B cell (primary cell): ENCODE results near the gene DMAC2. TPM values are rescaled to one million over a fixed set of nuclear protein-coding genes. Genes with fewer than 3 reads are reported as not detected.

Source experiments
- ATAC-seq: fragments of 200-7000 bp; cut with Tn5 transposase; one replicate; pipeline ENCODE4 v1.10.0; 2021; ENCODE audit warnings: low read depth, mild to moderate bottlenecking, moderate number of reproducible peaks, moderate library complexity
- CTCF ChIA-PET: fragments of 350-600 bp; sonication (Branson Sonifier 250); formaldehyde crosslinking; loops from one replicate; lab custom pipeline; 2021; ENCODE audit warnings: antibody characterized with exemption, inconsistent platforms; lab: Charles Lee
- POLR2A ChIA-PET: fragments of 350-600 bp; sonication (Branson Sonifier 250); formaldehyde crosslinking; loops from one replicate; lab custom pipeline; 2021; ENCODE audit warnings: antibody characterized with exemption; lab: Charles Lee
- DNase-seq: peaks from one replicate; pipeline ENCODE4 v3.0.0; 2013
- H2AFZ ChIP-seq: 2 replicates; pipeline ENCODE4 v1.6.1; 2012; ENCODE audit warnings: mild to moderate bottlenecking, low read depth, low read length; ENCODE audit not compliant: insufficient read depth, poor library complexity, severe bottlenecking
- H3K27ac ChIP-seq, 2 donors: 1 replicate in 1 of 2; 2 replicates in 1 of 2; pipeline ENCODE4 v1.5.1; 2012 to 2013; ENCODE audit warnings: low read length in 2 of 2, mild to moderate bottlenecking in 2 of 2, moderate library complexity in 1 of 2
- H3K27me3 ChIP-seq, 4 experiments: fragments of 200-600 bp in 1 of 4; sonication (generic) in 1 of 4; replicated peaks in 1 of 4; 1 replicate in 2 of 4; 2 replicates in 2 of 4; pipeline versions ENCODE4 v1.6.1 to v1.7.0; 2013 to 2016; ENCODE audit warnings: low read length in 3 of 4, mild to moderate bottlenecking in 2 of 4, mixed read lengths in 1 of 4, moderate library complexity in 1 of 4; ENCODE audit not compliant: insufficient read depth in 4 of 4, control insufficient read depth in 3 of 4; ENCODE audit errors: control extremely low read depth in 1 of 4
- H3K36me3 ChIP-seq, 2 experiments: replicated peaks in 1 of 2; 1 replicate in 1 of 2; 2 replicates in 1 of 2; pipeline versions ENCODE4 v1.6.1 to v1.7.1; 2013; ENCODE audit warnings: low read length in 1 of 2; ENCODE audit not compliant: insufficient read depth in 2 of 2, control insufficient read depth in 1 of 2; ENCODE audit errors: control extremely low read depth in 1 of 2, extremely low read depth in 1 of 2
- H3K4me1 ChIP-seq, 2 donors: fragments of 200-600 bp in 1 of 2; sonication (generic) in 1 of 2; 1 replicate in 1 of 2; 2 replicates in 1 of 2; pipeline versions ENCODE4 v1.5.1 to v1.6.1; 2013 to 2017; ENCODE audit warnings: low read length in 2 of 2; ENCODE audit not compliant: control insufficient read depth in 2 of 2, insufficient read depth in 2 of 2
- H3K4me2 ChIP-seq: replicated peaks from 2 replicates; pipeline ENCODE3; 2012; ENCODE audit warnings: mild to moderate bottlenecking, low read depth, low read length; ENCODE audit not compliant: poor library complexity, severe bottlenecking
- H3K4me3 ChIP-seq, 5 experiments: fragments of 200-600 bp in 1 of 5; sonication (generic) in 1 of 5; 1 replicate in 3 of 5; 2 replicates in 2 of 5; pipeline versions ENCODE4 v1.5.1 to v1.7.0; 2011 to 2016; ENCODE audit warnings: low read length in 4 of 5, mild to moderate bottlenecking in 4 of 5, low read depth in 2 of 5, control low read depth in 1 of 5, moderate library complexity in 1 of 5; ENCODE audit not compliant: insufficient read depth in 1 of 5; ENCODE audit errors: control extremely low read depth in 1 of 5, extremely low read depth in 1 of 5
- H3K79me2 ChIP-seq: fragments of 200-600 bp; sonication (generic); one replicate; pipeline ENCODE4 v1.6.0; 2016; ENCODE audit warnings: low read length; ENCODE audit not compliant: control insufficient read depth, insufficient read depth
- H3K9ac ChIP-seq: fragments of 200-600 bp; sonication (generic); 2 replicates; pipeline ENCODE4 v1.6.1; 2017; ENCODE audit warnings: mild to moderate bottlenecking, low read length, moderate library complexity
- H3K9me3 ChIP-seq, 3 donors: one replicate each; pipeline versions ENCODE4 v1.6.1 to v1.7.1; 2013; ENCODE audit warnings: low read length in 2 of 3; ENCODE audit not compliant: control insufficient read depth in 2 of 3, insufficient read depth in 1 of 3; ENCODE audit errors: control extremely low read depth in 1 of 3
- H4K20me1 ChIP-seq: 2 replicates; pipeline ENCODE4 v1.6.0; 2012; ENCODE audit warnings: mild to moderate bottlenecking, low read length; ENCODE audit not compliant: insufficient read depth, control insufficient read depth, poor library complexity, severe bottlenecking
- H3K27ac Mint-ChIP-seq: one replicate; pipeline ENCODE4 v1.8.0; 2021; ENCODE audit warnings: mixed read lengths
- H3K27me3 Mint-ChIP-seq: one replicate; pipeline ENCODE4 v1.8.0; 2021; ENCODE audit warnings: mixed read lengths
- H3K4me1 Mint-ChIP-seq: one replicate; pipeline ENCODE4 v1.8.0; 2021; ENCODE audit warnings: mixed read lengths
- H3K4me3 Mint-ChIP-seq: one replicate; pipeline ENCODE4 v1.8.0; 2021; ENCODE audit warnings: mixed read lengths
- H3K9me3 Mint-ChIP-seq: one replicate; pipeline ENCODE4 v1.8.0; 2022; ENCODE audit warnings: mixed read lengths; ENCODE audit not compliant: insufficient read depth
- EZH2 ChIP-seq: IDR thresholded peaks from 2 replicates; pipeline ENCODE4 v1.6.1; 2012; ENCODE audit warnings: borderline replicate concordance, low read depth, mild to moderate bottlenecking, moderate library complexity, low read length; ENCODE audit not compliant: insufficient read depth, poor library complexity, severe bottlenecking
- WGBS: methylation state at CpG from one replicate; pipeline ENCODE4 v1.1.5; 2013; ENCODE audit warnings: missing lambda C conversion rate; ENCODE audit not compliant: insufficient coverage; 5-methylcytosine and 5-hydroxymethylcytosine counted together
- intact Hi-C: fragments of 100-400 bp; cut with micrococcal nuclease; formaldehyde crosslinking; loops from one replicate; pipeline ENCODE4 v1.10.0; 2022
- polyA plus RNA-seq: library from polyadenylated mRNA; depleted of rRNA; stranded (reverse); fragments of >200 nt; gene quantifications from 2 replicates; pipeline ENCODE4 v1.2.3, GENCODE V29; 2012
- total RNA-seq, 2 donors: library from RNA; stranded (reverse); fragments of 120-200 nt in 1 of 2; gene quantifications; 1 replicate in 1 of 2; 2 replicates in 1 of 2; pipeline versions ENCODE4 v1.2.3 to v1.2.4, GENCODE V29; 2013 to 2022
- TF ChIP-seq, protein P1 (sequence below): fragments of 200-600 bp; IDR thresholded peaks from one replicate; pipeline ENCODE4 v1.8.0; 2022; ENCODE audit warnings: antibody characterized with exemption, mild to moderate bottlenecking

Gene DMAC2
- total and polyA plus RNA-seq, 2 donors (not counting 1 experiment from before 2014, with no cell fraction given): 31.8 to 41.7 TPM

DNA sequence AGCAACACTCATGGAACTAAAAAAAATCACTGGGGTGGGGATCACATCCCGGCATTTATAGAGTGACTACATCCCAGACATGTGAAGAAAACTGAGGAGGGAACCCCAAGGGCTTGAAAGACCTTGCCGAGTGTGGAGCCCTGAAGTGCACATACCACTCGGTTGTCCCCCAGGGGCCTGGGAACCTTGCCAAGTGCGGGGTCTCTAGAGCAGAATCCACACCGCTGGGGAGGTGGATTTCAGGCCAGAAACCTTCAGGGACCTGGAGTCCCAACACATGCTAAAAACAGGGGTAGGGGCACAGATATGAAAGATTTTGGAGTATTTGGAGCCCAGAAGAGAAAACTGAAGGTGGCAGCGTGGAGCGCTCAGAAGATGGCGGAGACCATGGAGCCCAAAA is 38.5 kb upstream of the DMAC2 start:
- Mint-ChIP-seq H3K4me3 (no peak overlapping the region), H3K4me1 (peaks cover 13% of the 10 kb centered on the region), H3K9me3 (no peaks in the 10 kb centered on the region), H3K27ac (no peak overlapping the region), H3K27me3 (peaks cover 17% of the 10 kb centered on the region)
- Histone ChIP-seq H3K4me1 (peaks cover 10 to 11% of the 10 kb centered on the region in 2 donors), H2AFZ (no peak overlapping the region), H3K79me2 (no peaks in the 10 kb centered on the region), H3K36me3 (no peaks in the 10 kb centered on the region), H3K9ac (no peak overlapping the region), H3K9me3 (peaks cover 0 to 6% (median 0%) of the 10 kb centered on the region in 3 donors), H3K4me3 (no peak overlapping the region), H3K27me3 (peaks cover 0 to 15% (median 1%) of the 10 kb centered on the region in 4 experiments), H3K27ac (no peak overlapping the region), H4K20me1 (no peaks in the 10 kb centered on the region), H3K4me2 (no peak overlapping the region)
- WGBS: 85% methylated on average over 8 of the region's 8 CpGs
- ChIA-PET POLR2A (no interaction called here), CTCF (no interaction called here)
- intact Hi-C loops: no loop called here
- no peak for TF ChIP-seq EZH2
- TF ChIP-seq, protein P1, sequence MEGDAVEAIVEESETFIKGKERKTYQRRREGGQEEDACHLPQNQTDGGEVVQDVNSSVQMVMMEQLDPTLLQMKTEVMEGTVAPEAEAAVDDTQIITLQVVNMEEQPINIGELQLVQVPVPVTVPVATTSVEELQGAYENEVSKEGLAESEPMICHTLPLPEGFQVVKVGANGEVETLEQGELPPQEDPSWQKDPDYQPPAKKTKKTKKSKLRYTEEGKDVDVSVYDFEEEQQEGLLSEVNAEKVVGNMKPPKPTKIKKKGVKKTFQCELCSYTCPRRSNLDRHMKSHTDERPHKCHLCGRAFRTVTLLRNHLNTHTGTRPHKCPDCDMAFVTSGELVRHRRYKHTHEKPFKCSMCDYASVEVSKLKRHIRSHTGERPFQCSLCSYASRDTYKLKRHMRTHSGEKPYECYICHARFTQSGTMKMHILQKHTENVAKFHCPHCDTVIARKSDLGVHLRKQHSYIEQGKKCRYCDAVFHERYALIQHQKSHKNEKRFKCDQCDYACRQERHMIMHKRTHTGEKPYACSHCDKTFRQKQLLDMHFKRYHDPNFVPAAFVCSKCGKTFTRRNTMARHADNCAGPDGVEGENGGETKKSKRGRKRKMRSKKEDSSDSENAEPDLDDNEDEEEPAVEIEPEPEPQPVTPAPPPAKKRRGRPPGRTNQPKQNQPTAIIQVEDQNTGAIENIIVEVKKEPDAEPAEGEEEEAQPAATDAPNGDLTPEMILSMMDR: no peak
- DNase-seq (no peak), ATAC-seq (no peak)

DNA sequence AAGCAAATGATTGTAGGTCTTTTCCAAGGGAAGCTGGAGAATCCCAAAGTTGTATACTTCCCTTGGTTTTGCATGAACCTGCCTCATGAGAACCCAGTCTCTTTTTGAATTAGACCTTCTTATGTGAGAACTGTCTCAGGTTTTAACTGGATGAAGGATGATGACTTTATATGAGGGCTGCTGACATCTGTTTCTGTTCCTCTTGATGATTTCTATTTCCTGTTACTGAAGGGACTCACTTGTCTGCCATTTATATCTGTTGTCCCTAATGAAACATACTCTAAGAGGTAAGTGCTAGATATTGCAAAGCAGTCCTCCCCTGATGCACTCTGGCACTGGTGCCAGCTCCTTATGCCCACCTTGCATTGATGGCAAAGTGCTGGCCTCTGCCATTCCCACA is 36.9 kb upstream of the DMAC2 start:
- H3K27me3 ChIP-seq: peaks cover 0 to 11% (median 3%) of the 10 kb centered on the region in 4 experiments
- DNase-seq (peak; percentile 42), ATAC-seq (peak; percentile 45)
- H4K20me1 ChIP-seq: no peaks in the 10 kb centered on the region
- peaks cover 0 to 6% (median 0%) of the 10 kb centered on the region in 3 donors for H3K9me3 ChIP-seq
- H3K79me2 ChIP-seq: no peaks in the 10 kb centered on the region
- H3K9ac ChIP-seq: no peak overlapping the region
- no peak overlapping the region for H3K4me3 Mint-ChIP-seq
- peaks cover 10 to 11% of the 10 kb centered on the region in 2 donors for H3K4me1 ChIP-seq
- H3K27ac Mint-ChIP-seq: peak overlapping the region; percentile 73
- H3K4me2 ChIP-seq: peak overlapping the region; percentile 36
- H3K36me3 ChIP-seq: no peaks in the 10 kb centered on the region
- ChIA-PET POLR2A (no interaction called here), CTCF (interaction anchor here (0.5 to 0.6 kb wide), 2 partner anchors 86 to 1322 kb away, joined by 3 to 5 read pairs; no protein-coding TSS in a partner anchor)
- no peaks in the 10 kb centered on the region for H3K9me3 Mint-ChIP-seq
- peaks cover 33% of the 10 kb centered on the region for H3K27me3 Mint-ChIP-seq
- H2AFZ ChIP-seq: peak overlapping the region; percentile 48
- peak overlapping the region in 1 of 2 donors; percentile 23 for H3K27ac ChIP-seq
- no peak overlapping the region for H3K4me3 ChIP-seq
- TF ChIP-seq, protein P1: no peak
- no peak for TF ChIP-seq EZH2
- intact Hi-C loops: no loop called here
- H3K4me1 Mint-ChIP-seq: peaks cover 13% of the 10 kb centered on the region
